ENCODE data around the gene PFKFB2.

Gene PFKFB2

DNA sequence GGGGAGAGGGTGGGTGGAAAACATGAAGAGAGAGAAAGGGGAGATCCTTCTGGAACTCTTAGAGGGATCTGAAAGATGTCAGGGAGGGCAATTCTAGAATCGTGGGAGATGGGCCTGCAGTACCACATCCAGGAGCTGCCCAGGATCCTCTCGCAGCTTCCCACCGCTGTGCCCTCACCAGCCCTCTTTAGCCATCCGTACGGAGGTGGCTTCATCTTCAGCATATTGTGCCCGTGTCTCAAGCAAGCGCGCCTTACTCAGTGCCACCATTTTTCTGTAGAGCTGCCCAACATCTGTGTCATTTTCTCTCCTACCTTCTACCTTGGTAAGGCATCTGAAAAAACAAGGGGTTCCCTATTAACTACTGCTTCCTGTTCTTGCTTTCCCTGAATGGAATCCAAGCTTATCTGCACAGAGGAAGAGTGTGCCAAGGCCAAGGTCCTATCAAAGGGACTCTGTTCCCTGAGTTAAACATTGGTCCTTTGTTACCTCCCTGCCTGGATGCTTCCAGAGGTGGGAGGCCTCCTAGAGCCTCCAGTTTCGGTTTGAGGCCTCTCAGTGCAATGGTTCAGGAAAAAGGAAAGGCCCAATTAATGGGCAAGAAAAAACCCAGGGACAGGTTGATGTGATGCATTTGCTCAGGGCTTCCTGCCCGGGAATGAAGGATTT is 43.8 kb upstream of the PFKFB2 start:
- no peak for DNase-seq
- Mint-ChIP-seq H3K27me3 (ENCODE audit: low read depth, poor library complexity) (peaks cover 41% of the 10 kb centered on the region), H3K4me3 (no peak overlapping the region), H3K27ac (no peak overlapping the region), H3K9me3 (no peaks in the 10 kb centered on the region), H3K36me3 (ENCODE audit: low read depth) (no peaks in the 10 kb centered on the region), H3K4me1 (no peaks in the 10 kb centered on the region)
- TF ChIP-seq, protein P1, sequence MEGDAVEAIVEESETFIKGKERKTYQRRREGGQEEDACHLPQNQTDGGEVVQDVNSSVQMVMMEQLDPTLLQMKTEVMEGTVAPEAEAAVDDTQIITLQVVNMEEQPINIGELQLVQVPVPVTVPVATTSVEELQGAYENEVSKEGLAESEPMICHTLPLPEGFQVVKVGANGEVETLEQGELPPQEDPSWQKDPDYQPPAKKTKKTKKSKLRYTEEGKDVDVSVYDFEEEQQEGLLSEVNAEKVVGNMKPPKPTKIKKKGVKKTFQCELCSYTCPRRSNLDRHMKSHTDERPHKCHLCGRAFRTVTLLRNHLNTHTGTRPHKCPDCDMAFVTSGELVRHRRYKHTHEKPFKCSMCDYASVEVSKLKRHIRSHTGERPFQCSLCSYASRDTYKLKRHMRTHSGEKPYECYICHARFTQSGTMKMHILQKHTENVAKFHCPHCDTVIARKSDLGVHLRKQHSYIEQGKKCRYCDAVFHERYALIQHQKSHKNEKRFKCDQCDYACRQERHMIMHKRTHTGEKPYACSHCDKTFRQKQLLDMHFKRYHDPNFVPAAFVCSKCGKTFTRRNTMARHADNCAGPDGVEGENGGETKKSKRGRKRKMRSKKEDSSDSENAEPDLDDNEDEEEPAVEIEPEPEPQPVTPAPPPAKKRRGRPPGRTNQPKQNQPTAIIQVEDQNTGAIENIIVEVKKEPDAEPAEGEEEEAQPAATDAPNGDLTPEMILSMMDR (IDR thresholded peaks at IDR 0.05): no peak

DNA sequence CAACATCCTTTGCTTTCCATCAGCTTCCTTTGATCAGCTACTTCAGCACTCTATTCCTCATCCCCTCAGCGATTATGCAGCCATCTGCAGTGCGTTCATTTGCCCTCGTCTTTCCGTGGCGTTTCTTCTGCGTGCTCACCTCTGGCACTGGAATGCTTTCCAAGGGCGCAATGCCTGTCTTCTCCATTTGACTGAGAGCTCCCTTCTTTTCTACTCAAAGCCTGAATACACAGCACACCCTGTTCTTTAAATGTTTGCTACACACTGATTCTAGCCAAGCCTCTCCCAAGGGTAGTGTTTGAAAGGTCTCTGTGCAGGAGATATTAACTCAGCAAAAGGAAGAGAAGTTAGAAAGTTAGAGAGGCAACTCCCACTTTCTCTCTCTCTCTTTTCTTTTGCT is 43.1 kb upstream of the PFKFB2 start:
- H3K4me3 Mint-ChIP-seq: no peak overlapping the region
- H3K9me3 Mint-ChIP-seq: no peaks in the 10 kb centered on the region
- no peak for DNase-seq
- peaks cover 47% of the 10 kb centered on the region for H3K27me3 Mint-ChIP-seq (ENCODE audit: low read depth, poor library complexity)
- TF ChIP-seq, protein P1 (IDR thresholded peaks at IDR 0.05): no peak
- no peaks in the 10 kb centered on the region for H3K36me3 Mint-ChIP-seq (ENCODE audit: low read depth)
- H3K27ac Mint-ChIP-seq: no peak overlapping the region
- no peaks in the 10 kb centered on the region for H3K4me1 Mint-ChIP-seq

DNA sequence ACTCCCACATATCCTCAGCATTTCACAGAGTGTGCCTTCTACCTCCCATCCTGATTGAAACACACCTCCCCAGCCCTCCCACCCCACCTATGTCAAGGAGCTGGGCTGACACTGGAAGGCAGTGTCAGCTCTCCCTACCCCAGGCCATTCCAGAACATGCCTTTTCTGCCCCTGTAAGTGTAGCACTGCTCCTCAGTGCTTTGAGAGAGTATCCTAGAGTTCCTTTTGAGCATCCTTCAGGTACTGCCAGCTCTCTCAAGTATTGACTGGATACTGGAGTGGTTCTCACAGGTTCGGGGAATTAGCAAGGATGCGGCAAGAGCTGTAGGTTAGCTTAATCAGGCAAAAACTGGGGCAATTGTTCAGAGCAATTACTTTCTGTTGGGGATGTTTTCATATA is 42.3 kb upstream of the PFKFB2 start:
- no peaks in the 10 kb centered on the region for H3K36me3 Mint-ChIP-seq (ENCODE audit: low read depth)
- peaks cover 48% of the 10 kb centered on the region for H3K27me3 Mint-ChIP-seq (ENCODE audit: low read depth, poor library complexity)
- H3K4me1 Mint-ChIP-seq: no peaks in the 10 kb centered on the region
- no peak for DNase-seq
- H3K9me3 Mint-ChIP-seq: no peaks in the 10 kb centered on the region
- TF ChIP-seq, protein P1 (IDR thresholded peaks at IDR 0.05): no peak
- no peak overlapping the region for H3K27ac Mint-ChIP-seq
- no peak overlapping the region for H3K4me3 Mint-ChIP-seq

DNA sequence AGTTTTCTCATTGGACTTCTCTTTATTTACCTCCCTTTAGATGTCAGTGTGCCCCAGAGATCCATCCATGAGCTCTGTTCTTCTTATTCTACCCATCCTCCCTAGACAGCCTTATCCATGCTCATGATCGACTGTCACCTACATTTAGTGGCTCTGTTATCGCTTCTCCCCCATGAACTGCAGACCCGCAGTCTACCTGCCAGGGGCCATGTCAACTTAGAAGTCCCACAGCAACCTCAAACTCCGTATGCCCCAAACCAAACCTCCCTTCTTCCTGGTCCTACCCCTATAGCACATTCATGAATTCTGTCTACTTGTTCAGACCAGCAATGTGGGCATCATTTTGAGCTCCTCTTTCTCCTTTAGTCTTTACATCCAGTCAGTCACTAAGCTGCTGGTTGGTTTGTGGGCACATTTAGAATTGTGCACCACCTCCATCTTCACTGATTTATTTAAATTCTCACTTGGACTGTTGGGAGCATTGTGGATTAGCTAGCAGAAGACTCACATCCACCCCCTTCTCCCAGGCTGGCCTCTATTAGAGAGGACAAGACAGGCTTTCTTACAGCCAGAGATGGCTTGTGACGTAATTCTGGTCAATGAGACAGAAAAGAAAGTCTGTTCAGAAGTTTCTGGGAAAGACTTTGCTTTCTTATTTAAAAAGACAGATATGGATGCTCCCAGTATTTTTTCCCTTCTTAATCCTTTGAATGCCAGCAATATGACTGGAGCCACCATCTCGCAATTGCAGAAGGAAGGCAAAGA is 39.6 kb upstream of the PFKFB2 start:
- Mint-ChIP-seq H3K27ac (no peak overlapping the region), H3K9me3 (no peaks in the 10 kb centered on the region), H3K4me1 (no peaks in the 10 kb centered on the region), H3K36me3 (ENCODE audit: low read depth) (no peaks in the 10 kb centered on the region), H3K27me3 (ENCODE audit: low read depth, poor library complexity) (peaks cover 52% of the 10 kb centered on the region), H3K4me3 (no peak overlapping the region)
- TF ChIP-seq, protein P1 (IDR thresholded peaks at IDR 0.05): no peak
- no peak for DNase-seq

DNA sequence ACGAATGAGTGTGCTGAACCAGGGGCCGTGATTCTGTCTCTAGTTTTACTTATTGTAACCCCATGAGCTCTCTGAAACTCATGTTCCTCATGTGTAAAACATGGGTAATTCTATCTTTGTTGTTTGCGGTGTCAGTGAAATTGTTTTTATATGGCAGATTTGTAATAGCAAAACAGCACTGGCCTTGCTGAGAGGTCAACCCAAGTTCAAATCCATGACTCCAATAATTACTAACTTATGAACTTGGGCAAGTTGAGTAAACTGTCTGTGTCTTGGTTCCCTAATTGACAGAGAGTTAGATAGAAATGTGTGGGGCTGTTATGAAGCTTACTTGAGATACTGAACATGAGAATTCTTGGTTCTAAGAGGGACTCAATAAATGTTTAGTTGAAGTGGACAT is 38.3 kb upstream of the PFKFB2 start:
- Mint-ChIP-seq H3K36me3 (ENCODE audit: low read depth) (no peaks in the 10 kb centered on the region), H3K4me3 (no peak overlapping the region), H3K9me3 (no peaks in the 10 kb centered on the region), H3K27me3 (ENCODE audit: low read depth, poor library complexity) (peaks cover 57% of the 10 kb centered on the region), H3K4me1 (no peaks in the 10 kb centered on the region), H3K27ac (no peak overlapping the region)
- DNase-seq: no peak
- TF ChIP-seq, protein P1 (IDR thresholded peaks at IDR 0.05): no peak

DNA sequence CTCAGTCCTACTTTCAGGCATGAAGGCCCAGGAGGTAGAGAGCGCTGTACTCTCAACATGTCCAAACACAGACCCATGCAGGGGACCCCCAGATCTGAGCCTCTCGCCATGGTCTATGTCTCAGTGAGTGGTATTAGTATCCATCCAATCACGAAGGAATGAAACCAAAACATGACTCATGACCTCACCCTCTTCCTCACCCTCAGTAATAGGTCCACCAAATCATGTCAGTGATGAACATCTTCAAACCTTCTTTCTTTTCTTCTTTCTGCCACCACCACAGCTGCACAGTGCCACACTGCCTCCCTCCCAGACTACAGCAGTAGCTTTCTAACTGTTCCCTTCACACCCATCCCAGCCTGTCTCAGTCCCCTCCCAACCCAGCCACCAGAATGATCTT is 37.3 kb upstream of the PFKFB2 start:
- TF ChIP-seq, protein P1 (IDR thresholded peaks at IDR 0.05): no peak
- DNase-seq: no peak
- H3K9me3 Mint-ChIP-seq: no peaks in the 10 kb centered on the region
- H3K4me1 Mint-ChIP-seq: peaks cover 1% of the 10 kb centered on the region
- H3K27ac Mint-ChIP-seq: no peak overlapping the region
- no peak overlapping the region for H3K4me3 Mint-ChIP-seq
- peaks cover 53% of the 10 kb centered on the region for H3K27me3 Mint-ChIP-seq (ENCODE audit: low read depth, poor library complexity)
- H3K36me3 Mint-ChIP-seq (ENCODE audit: low read depth): no peaks in the 10 kb centered on the region
